H1 (cell line): ENCODE data around the gene PIGU. TPM values are rescaled to one million over a fixed set of nuclear protein-coding genes. Genes with fewer than 3 reads are reported as not detected.

ENCODE experiments used
- polyA plus RNA-seq, 7 experiments: library from polyadenylated mRNA; depleted of rRNA in 3 of 7; stranded (reverse) in 5 of 7; unstranded in 2 of 7; fragments of >200 nt in 5 of 7; fragments of 200-250 nt in 2 of 7; gene quantifications; 1 replicate in 5 of 7; 2 replicates in 1 of 7; 4 replicates in 1 of 7; pipeline versions ENCODE4 v1.2.1 to v1.2.3, GENCODE V29; 2011 to 2013; ENCODE audit warnings: missing spikeins in 2 of 7, mixed read lengths in 2 of 7
- total RNA-seq: library from RNA; stranded (reverse); fragmentation: NEBNext Ultra II Directional; extraction: Animal tissue kit (Norgen Biotek cat#: 25700); gene quantifications from 2 replicates; pipeline ENCODE4 v1.2.1, GENCODE V29; 2021
- TF ChIP-seq, protein P1 (sequence below): fragments of 300-600 bp; sonication (generic); IDR thresholded peaks from 2 replicates; pipeline ENCODE4 v1.7.1; 2012; ENCODE audit warnings: low read length, moderate library complexity, mild to moderate bottlenecking, inconsistent platforms; ENCODE audit not compliant: insufficient replicate concordance

Gene PIGU
- total and polyA plus RNA-seq, 2 of the 8 experiments (the other 6 are each of a cell fraction or from before 2014, with no cell fraction given): 28.3 to 117 TPM

- TF ChIP-seq, protein P1, sequence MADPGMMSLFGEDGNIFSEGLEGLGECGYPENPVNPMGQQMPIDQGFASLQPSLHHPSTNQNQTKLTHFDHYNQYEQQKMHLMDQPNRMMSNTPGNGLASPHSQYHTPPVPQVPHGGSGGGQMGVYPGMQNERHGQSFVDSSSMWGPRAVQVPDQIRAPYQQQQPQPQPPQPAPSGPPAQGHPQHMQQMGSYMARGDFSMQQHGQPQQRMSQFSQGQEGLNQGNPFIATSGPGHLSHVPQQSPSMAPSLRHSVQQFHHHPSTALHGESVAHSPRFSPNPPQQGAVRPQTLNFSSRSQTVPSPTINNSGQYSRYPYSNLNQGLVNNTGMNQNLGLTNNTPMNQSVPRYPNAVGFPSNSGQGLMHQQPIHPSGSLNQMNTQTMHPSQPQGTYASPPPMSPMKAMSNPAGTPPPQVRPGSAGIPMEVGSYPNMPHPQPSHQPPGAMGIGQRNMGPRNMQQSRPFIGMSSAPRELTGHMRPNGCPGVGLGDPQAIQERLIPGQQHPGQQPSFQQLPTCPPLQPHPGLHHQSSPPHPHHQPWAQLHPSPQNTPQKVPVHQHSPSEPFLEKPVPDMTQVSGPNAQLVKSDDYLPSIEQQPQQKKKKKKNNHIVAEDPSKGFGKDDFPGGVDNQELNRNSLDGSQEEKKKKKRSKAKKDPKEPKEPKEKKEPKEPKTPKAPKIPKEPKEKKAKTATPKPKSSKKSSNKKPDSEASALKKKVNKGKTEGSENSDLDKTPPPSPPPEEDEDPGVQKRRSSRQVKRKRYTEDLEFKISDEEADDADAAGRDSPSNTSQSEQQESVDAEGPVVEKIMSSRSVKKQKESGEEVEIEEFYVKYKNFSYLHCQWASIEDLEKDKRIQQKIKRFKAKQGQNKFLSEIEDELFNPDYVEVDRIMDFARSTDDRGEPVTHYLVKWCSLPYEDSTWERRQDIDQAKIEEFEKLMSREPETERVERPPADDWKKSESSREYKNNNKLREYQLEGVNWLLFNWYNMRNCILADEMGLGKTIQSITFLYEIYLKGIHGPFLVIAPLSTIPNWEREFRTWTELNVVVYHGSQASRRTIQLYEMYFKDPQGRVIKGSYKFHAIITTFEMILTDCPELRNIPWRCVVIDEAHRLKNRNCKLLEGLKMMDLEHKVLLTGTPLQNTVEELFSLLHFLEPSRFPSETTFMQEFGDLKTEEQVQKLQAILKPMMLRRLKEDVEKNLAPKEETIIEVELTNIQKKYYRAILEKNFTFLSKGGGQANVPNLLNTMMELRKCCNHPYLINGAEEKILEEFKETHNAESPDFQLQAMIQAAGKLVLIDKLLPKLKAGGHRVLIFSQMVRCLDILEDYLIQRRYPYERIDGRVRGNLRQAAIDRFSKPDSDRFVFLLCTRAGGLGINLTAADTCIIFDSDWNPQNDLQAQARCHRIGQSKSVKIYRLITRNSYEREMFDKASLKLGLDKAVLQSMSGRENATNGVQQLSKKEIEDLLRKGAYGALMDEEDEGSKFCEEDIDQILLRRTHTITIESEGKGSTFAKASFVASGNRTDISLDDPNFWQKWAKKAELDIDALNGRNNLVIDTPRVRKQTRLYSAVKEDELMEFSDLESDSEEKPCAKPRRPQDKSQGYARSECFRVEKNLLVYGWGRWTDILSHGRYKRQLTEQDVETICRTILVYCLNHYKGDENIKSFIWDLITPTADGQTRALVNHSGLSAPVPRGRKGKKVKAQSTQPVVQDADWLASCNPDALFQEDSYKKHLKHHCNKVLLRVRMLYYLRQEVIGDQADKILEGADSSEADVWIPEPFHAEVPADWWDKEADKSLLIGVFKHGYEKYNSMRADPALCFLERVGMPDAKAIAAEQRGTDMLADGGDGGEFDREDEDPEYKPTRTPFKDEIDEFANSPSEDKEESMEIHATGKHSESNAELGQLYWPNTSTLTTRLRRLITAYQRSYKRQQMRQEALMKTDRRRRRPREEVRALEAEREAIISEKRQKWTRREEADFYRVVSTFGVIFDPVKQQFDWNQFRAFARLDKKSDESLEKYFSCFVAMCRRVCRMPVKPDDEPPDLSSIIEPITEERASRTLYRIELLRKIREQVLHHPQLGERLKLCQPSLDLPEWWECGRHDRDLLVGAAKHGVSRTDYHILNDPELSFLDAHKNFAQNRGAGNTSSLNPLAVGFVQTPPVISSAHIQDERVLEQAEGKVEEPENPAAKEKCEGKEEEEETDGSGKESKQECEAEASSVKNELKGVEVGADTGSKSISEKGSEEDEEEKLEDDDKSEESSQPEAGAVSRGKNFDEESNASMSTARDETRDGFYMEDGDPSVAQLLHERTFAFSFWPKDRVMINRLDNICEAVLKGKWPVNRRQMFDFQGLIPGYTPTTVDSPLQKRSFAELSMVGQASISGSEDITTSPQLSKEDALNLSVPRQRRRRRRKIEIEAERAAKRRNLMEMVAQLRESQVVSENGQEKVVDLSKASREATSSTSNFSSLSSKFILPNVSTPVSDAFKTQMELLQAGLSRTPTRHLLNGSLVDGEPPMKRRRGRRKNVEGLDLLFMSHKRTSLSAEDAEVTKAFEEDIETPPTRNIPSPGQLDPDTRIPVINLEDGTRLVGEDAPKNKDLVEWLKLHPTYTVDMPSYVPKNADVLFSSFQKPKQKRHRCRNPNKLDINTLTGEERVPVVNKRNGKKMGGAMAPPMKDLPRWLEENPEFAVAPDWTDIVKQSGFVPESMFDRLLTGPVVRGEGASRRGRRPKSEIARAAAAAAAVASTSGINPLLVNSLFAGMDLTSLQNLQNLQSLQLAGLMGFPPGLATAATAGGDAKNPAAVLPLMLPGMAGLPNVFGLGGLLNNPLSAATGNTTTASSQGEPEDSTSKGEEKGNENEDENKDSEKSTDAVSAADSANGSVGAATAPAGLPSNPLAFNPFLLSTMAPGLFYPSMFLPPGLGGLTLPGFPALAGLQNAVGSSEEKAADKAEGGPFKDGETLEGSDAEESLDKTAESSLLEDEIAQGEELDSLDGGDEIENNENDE: no peak
Measured at GRCh38 chr20:34600892-34601653, 75.8 kb downstream of the PIGU start (continued).
